Measurements from ENCODE around the gene DOCK6.

The DOCK6 gene

DNA sequence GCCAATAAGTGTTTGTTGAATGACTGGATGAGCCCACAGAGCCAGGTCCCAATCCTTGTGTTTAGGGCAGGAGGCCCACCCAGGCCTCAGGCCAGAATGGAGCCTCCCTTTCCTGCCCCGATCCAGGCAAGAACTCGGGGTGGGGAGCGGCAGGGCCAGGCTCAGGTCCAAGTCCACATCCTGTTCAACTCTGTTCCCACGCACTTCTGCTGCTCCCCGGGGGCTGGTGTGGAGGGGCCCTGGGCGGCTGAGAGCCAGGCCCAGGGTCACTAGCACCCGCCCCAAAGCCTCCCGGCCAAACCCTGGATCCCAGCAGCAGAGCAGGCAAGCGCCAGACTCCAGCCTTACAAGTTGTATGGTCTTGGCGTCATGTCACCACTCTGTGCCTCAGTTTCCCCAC, 14.9 kb downstream of the DOCK6 start:
- DNase-seq = no peak

- DNase-seq = no peak
Measured at GRCh38 chr19:11246941-11247340, 15.4 kb downstream of the DOCK6 start.

DNA sequence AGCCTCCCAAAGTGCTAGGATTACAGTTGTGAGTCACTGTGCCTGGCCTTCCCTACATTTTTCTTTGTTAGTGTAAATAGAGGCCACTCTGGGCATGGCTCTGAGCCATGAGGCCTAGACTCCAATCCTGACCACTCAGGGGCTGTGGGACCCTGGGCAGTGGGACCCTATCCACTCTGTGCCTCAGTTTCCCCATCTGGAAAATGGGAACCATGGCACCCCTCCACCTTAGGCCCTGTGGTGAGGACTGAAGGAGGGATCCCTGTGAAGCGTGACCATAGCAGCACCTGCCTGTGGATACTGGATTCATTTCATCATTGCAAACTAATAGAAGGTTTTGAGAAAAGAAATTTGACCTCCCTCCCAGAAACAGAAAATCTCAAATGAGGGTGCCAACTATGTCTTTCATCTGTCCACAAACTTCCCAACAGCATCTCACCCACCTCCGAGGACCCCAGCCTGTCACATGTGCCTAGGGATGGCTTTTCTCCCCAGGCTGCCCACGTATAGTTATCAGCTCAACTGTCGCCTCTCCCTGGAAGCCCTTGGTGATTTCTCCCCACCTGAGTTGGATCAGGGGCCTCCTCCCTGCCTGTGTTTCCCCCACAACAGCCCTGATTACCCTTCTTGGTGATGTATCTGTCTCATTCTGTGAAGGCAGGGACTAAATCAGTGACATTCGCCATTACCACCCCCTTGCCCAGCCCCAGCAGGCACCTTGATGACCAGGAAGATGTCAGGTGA, 17.3 kb downstream of the DOCK6 start:
- no peak for DNase-seq

DNA sequence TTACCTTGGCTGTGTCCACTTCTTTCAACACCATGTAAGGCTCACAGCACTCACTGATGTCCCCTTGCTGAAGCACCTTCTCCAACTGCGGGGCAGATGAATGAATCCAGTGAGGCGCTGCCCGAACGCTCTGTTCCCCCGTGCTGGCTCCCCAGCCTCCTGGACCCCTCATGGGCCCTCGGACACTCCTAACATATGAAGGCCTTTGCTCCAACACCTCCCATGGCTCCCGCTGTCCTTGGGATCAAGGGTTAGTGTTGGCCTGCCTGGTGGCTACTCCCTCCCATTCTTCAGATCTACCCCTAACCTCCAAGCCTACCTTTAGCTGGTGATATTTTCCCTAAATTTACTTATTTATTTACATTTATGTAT, 18.5 kb downstream of the DOCK6 start:
- DNase-seq = no peak

- DNase-seq = peak in 55 of 56 donors; percentile 20 to 93 (median 77)
Measured at GRCh38 chr19:11242864-11243797, 19.2 kb downstream of the DOCK6 start.

- DNase-seq = no peak
Measured at GRCh38 chr19:11242025-11242424, 20.3 kb downstream of the DOCK6 start.

- no peak for DNase-seq
Measured at GRCh38 chr19:11240008-11240444, 22.3 kb downstream of the DOCK6 start.

DNA sequence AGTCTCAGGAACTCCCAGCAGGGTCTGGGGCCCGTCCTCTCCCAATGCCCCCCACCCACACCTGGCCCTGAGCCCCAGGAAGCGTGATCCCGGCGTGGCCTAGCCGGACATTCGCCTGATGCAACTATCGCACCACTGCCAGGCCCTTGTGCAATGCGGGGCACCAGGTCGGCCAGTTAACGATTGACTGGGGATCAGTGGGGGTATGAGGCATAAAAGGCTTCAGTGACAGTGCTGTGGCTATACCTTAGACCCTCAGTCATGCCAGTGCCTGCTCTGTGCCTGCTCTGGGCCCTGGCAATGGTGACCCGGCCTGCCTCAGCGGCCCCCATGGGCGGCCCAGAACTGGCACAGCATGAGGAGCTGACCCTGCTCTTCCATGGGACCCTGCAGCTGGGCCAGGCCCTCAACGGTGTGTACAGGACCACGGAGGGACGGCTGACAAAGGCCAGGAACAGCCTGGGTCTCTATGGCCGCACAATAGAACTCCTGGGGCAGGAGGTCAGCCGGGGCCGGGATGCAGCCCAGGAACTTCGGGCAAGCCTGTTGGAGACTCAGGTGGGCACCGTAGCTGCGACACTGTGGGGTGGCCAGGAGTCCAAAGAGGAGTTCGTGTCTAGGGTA, 22.8 kb downstream of the DOCK6 start, which contains the start of gene ANGPTL8:
Gene ANGPTL8, plus strand, starts transcription at position 243 of the 624 bp plus-strand sequence. Its CDS starts 19 bp downstream, at position 262.
- DNase-seq = no peak

- DNase-seq = no peak
Measured at GRCh38 chr19:11238781-11239376, 23.4 kb downstream of the DOCK6 start.

DNA sequence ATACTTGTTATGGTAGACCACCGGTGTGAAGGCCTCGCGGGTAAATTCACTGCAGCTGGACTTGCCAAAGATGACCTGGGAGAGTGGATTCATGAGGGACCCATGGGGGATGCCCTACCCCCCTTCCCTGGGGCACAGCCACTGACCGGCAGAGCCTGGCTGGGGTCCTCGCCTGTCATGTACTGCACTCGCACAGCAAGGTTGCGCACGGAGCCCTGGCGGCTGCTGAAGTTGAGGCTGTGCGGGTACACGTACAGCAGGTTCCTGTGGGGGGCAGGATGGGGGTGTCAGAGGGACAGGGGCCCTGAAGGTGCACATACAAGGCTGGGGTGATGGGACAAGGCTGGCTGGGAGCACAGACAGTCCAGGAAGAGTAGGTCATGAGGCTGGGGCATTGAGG, 24.3 kb downstream of the DOCK6 start:
- DNase-seq = no peak

GRCh38 chr19:11237321-11237720, 25.0 kb downstream of the DOCK6 start:
- no peak for DNase-seq

DNA sequence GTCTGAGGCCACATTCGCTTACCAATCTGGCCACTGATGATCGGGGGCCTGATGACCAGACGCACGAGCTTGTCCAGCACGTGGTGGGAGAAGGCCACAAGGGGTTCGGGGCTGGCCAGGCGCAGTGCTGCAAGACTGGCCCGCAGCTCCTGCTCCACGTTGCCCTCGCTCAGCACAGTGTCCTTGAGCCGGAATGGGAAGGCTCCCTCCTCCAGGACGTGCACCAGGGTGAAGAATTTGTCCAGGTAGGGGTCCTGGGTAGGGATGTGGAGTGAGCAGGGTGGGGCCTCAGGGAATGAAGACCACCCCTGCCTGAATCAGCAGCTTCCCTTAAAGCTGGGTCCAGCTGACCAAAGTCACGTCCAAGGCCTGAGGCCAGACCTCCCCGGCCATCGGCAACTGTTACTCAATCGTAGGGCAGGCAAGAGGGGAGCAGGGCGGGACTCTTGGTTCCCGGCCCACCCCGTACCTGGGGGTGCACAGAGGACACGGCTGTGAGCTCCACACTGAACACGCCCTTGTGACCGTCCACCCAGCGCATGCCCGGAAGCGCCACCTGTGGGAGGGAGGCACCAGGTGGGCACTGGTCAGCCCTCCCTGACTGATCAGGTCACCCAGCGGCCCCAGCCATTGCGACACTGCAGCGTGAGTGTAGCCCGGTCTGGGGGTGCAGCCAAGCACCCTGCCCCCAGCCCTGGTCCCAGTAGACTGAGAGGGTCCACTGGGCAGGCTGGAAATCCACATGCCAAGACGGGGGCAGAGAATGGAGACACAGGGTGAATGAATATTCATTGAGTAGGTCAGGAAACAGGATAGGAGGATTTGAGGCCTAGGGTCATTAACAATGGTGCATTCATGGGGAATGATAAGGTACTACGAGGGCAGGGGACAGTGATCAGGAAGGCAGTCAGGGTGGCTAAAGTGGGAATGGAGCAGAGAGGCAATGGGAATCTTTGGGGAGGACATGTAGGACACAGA, 25.7 kb downstream of the DOCK6 start:
- no peak for DNase-seq

GRCh38 chr19:11234486-11235075, 27.7 kb downstream of the DOCK6 start:
- DNase-seq = no peak

DNA sequence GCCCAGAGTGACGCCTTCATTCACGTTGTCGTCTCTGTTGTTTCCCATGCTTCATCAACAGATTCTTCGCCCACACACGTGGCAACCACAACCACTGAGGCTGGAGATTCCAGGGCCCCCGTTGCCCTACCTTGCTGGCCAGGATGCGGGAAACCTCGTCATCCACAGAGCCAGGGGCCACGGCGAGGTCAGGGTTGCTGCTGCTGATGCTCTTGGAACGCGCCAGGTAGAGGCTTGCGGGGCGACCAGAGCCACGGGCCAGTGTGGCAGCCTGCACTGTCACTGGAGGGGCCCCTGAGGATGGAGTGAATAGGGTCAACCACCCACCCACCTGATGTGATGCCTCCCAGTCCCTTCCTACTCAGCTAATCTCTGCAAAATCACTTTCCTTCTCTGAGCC, 29.3 kb downstream of the DOCK6 start:
- no peak for DNase-seq

DNA sequence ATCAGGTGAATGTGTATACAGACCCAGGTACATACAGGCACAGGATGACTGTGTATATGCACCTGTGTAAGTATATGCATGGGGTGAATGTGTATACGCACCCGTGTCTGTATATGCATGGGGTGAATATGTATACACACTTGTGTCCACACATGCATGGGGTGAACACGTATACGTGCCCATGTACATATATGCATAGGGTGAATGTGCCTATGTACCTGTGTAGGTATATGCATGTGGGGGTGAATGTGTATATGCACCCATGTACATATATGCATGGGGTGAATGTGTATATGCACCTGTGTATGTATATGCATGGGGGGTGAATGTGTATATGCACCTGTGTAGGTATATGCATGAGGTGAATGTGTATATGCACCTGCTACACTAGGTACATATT, 29.8 kb downstream of the DOCK6 start:
- DNase-seq = no peak

GRCh38 chr19:11230621-11231386, 31.5 kb downstream of the DOCK6 start:
- no peak for DNase-seq

DNA sequence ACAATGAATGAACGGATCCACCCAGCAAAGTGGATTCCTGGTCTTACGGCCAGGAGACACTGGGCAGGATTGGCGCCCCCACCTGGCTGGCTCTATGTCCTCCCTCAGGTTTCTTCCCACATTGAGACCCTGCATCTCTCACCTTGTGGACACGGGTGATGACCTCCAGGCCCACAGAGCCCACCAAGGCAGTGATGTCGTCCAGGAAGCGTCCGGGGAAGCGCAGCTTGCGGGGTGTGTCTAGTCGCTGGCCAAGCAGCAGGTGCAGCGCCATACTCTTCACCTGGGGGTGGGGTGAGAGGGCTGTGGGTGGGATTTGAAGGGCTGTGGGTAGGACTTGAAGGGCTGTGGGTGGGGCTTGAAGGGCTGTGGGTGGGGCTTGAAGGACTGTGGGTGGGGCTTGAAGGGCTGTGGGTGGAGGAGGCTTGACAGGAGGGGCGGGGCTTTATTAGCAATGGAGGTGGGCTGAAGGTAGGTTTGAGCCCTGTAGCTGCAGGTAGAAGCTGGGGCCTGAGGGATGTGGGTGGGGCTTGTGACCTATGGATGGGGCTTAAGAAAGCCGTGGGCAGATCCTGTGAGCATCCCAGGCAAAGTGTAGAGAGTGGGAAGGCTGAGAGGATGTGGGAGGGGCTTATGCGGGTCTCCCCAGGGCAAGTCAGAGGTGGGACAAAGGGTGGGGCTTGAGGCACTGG, 35.0 kb downstream of the DOCK6 start:
- peak in 1 of 56 donors; percentile 6 for DNase-seq

- no peak for DNase-seq
Measured at GRCh38 chr19:11226716-11227166, 35.6 kb downstream of the DOCK6 start.
